ENCODE data around the gene STPG3.

Gene STPG3

DNA sequence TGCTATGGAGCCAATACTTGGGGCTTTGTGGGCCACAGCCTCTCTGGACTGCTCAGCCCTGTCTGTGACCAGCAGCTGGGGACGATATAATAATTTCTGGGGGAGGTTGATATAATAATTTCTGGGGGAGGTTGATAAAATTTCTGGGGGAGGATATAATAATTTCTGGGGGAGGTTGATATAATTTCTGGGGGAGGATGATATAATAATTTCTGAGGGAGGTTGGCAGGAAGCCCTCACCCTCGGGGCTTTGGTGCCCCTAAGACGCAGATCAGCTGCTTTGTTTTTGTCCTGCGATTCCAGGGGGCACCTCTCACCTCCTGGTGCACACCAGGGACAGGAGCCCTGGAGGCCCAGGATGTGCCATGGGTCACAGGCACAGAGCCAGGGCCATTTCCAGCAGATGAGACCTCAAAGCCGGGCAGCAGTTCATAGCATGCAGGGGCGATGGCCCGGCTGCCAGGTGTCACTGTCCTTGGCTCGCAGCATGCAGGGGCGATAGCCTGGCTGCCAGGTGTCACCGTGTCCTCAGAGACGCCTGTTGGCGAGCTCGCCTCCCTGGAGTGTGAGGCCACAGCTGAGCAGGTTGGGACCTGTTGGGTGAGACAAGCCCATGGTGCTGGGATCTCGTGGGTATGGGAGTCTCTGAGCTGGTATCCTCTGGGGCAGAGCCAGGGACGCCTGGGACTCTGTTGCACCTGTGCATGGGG lies 22.7 kb downstream of the STPG3 start:
- FAIRE-seq: no peak
- no peak for TF ChIP-seq CTCF (IDR thresholded peaks at IDR 0.05; ENCODE audit: insufficient read depth, missing control alignments)
- no peak for DNase-seq (ENCODE audit: insufficient read length, low spot score)

GRCh38 chr9:137275203-137275587 lies 24.1 kb downstream of the STPG3 start:
- FAIRE-seq (no peak), DNase-seq (ENCODE audit: insufficient read length, low spot score) (no peak)
- TF ChIP-seq CTCF (IDR thresholded peaks at IDR 0.05; ENCODE audit: insufficient read depth, missing control alignments): no peak

DNA sequence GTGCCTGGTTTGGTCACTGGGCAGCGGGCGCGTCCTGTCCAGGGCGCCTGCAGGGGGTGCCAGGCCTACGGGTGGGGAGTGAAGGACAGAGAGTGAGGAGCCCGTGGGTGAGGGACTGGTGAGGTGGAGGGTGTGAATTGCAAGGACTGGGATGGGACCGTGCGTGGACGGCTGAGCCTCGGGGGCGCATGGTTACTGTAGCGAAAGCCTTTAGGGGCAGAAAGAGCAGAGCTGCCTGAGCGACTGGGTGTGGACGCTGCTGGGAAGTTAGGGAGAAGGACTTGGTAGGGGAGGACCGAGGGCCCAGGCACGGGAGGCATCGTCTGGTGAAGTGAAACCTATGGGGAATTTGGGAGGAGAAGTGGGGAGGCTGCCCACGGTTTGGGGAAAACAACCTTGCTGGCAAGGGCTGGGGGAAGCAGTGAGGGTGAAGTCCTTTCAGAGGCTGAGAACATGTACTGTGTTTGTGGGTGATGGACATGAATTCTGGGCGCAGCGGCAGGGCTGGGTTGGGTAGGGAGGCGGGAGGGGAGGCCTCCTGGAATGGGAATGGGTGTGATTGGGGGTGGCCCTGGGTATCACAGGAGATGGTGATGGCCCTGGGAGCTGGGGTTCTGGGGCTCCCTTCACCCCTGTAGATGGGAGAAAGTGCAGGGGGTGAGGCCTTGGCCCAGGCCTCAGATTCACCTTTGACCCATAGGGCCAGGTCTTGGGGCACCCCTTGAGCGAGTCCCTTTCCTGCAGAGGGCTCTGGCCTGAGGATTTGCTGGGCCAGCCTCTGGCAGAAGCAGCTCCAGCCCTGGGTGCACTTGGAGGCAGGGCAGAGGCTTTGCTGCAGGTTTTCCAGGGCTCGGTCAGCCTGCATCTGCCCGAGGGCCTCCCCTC lies 24.7 kb downstream of the STPG3 start:
- no peak for TF ChIP-seq CTCF (IDR thresholded peaks at IDR 0.05; ENCODE audit: insufficient read depth, missing control alignments)
- FAIRE-seq (no peak), DNase-seq (ENCODE audit: insufficient read length, low spot score) (no peak)

- DNase-seq (ENCODE audit: insufficient read length, low spot score): no peak
- FAIRE-seq: no peak
- TF ChIP-seq CTCF (IDR thresholded peaks at IDR 0.05; ENCODE audit: insufficient read depth, missing control alignments): no peak
These were observed 25.6 kb downstream of the STPG3 start for GRCh38 chr9:137276473-137277328.

- no peak for FAIRE-seq
- DNase-seq (ENCODE audit: insufficient read length, low spot score): no peak
- TF ChIP-seq CTCF (IDR thresholded peaks at IDR 0.05; ENCODE audit: insufficient read depth, missing control alignments): no peak
These were observed 26.4 kb downstream of the STPG3 start, which contains the start of gene TOR4A for GRCh38 chr9:137277329-137278041. TSS of gene TOR4A (plus strand) at chr9:137277726. CDS start at chr9:137278690, 964 bp downstream.

DNA sequence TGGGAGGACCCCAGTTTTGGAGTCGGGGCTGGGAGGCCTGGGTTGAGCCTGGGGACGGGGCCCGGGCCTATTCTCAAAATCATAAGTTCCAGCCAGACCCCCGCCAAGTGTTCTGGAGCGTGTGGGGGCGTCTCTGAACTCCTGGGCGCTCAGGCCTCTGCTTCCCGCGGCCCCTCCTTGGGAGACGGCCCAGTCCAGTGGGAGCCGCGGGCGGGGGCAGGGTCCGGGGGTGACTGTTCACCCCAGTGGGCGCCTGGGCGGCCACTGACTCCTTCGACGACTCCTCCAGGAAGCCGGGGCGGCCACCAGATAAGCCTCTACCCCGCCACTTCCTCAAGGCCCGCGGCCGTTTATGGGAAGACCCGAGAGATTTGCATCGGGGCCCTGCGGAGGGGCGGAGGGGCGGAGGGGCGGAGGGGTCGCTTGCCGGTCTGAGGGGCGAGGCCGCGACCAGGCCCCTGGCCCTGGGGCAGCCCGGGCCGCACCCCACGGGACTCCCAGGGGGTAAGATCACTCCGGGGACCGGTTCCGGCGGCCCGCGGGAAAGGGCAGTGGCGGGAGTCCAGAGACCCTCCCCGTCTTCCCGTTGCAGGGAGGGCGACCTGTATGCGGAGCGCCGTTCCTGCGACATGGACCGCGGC lies 27.1 kb downstream of the STPG3 start:
- TF ChIP-seq CTCF (IDR thresholded peaks at IDR 0.05; ENCODE audit: insufficient read depth, missing control alignments): no peak
- no peak for FAIRE-seq
- no peak for DNase-seq (ENCODE audit: insufficient read length, low spot score)
